ENCODE data around the gene NSD1.
"Not testable (repeated sequence)": the region's sequence is repeated elsewhere in the genome, so short reads cannot be mapped to it uniquely, and the experiment has no call there.

Gene NSD1

GRCh38 chr5:177328545-177329231, 195.1 kb downstream of the NSD1 start:
- no peak for DNase-seq (ENCODE audit: low read depth in 2 of 2)

GRCh38 chr5:177329883-177330282, 196.3 kb downstream of the NSD1 start:
- DNase-seq (ENCODE audit: low read depth in 2 of 2) = no peak

- DNase-seq (ENCODE audit: low read depth in 2 of 2) = no peak
Observed at GRCh38 chr5:177330991-177331842, 197.6 kb downstream of the NSD1 start.

- no peak for DNase-seq (ENCODE audit: low read depth in 2 of 2)
Observed at GRCh38 chr5:177332031-177332895, 198.7 kb downstream of the NSD1 start.

- DNase-seq (ENCODE audit: low read depth in 2 of 2) = no peak
Observed at GRCh38 chr5:177332896-177333260, 199.3 kb downstream of the NSD1 start.

GRCh38 chr5:177333420-177334154, 200.0 kb downstream of the NSD1 start:
- no peak for DNase-seq (ENCODE audit: low read depth in 2 of 2)

- DNase-seq (ENCODE audit: low read depth in 2 of 2) = no peak
Observed at GRCh38 chr5:177334155-177334551, 200.6 kb downstream of the NSD1 start.

GRCh38 chr5:177334781-177335700, 201.5 kb downstream of the NSD1 start:
- DNase-seq (ENCODE audit: low read depth in 2 of 2) = no peak

- DNase-seq (ENCODE audit: low read depth in 2 of 2) = no peak
Observed at GRCh38 chr5:177335701-177336065, 202.1 kb downstream of the NSD1 start.

- DNase-seq (ENCODE audit: low read depth in 2 of 2) = no peak
Observed at GRCh38 chr5:177336112-177336511, 202.5 kb downstream of the NSD1 start.

GRCh38 chr5:177336603-177337494, 203.3 kb downstream of the NSD1 start:
- no peak for DNase-seq (ENCODE audit: low read depth in 2 of 2)

GRCh38 chr5:177338251-177339106, 204.9 kb downstream of the NSD1 start:
- DNase-seq (ENCODE audit: low read depth in 2 of 2) = no peak

GRCh38 chr5:177339107-177339638, 205.6 kb downstream of the NSD1 start:
- no peak for DNase-seq (ENCODE audit: low read depth in 2 of 2)

GRCh38 chr5:177343000-177343399, 209.4 kb downstream of the NSD1 start:
- not testable (repeated sequence) for DNase-seq (ENCODE audit: low read depth in 2 of 2)

GRCh38 chr5:177343777-177344176, 210.2 kb downstream of the NSD1 start:
- no peak for DNase-seq (ENCODE audit: low read depth in 2 of 2)

- DNase-seq (ENCODE audit: low read depth in 2 of 2) = no peak
Observed at GRCh38 chr5:177344891-177345290, 211.3 kb downstream of the NSD1 start.

- DNase-seq (ENCODE audit: low read depth in 2 of 2) = no peak
Observed at GRCh38 chr5:177346820-177347219, 213.2 kb downstream of the NSD1 start.

GRCh38 chr5:177347699-177348098, 214.1 kb downstream of the NSD1 start:
- DNase-seq (ENCODE audit: low read depth in 2 of 2) = no peak

GRCh38 chr5:177349362-177349647, 215.7 kb downstream of the NSD1 start:
- no peak for DNase-seq (ENCODE audit: low read depth in 2 of 2)

Data from fibroblast of skin of left quadriceps (primary cell).